GM18526 (cell line): ENCODE data around the gene SLC39A13.

Experiments
- POLR2A ChIP-seq: IDR thresholded peaks from 3 replicates; pipeline ENCODE4 v1.6.1; 2011; ENCODE audit not compliant: insufficient read length; ENCODE audit errors: extremely low read depth

Gene SLC39A13

DNA sequence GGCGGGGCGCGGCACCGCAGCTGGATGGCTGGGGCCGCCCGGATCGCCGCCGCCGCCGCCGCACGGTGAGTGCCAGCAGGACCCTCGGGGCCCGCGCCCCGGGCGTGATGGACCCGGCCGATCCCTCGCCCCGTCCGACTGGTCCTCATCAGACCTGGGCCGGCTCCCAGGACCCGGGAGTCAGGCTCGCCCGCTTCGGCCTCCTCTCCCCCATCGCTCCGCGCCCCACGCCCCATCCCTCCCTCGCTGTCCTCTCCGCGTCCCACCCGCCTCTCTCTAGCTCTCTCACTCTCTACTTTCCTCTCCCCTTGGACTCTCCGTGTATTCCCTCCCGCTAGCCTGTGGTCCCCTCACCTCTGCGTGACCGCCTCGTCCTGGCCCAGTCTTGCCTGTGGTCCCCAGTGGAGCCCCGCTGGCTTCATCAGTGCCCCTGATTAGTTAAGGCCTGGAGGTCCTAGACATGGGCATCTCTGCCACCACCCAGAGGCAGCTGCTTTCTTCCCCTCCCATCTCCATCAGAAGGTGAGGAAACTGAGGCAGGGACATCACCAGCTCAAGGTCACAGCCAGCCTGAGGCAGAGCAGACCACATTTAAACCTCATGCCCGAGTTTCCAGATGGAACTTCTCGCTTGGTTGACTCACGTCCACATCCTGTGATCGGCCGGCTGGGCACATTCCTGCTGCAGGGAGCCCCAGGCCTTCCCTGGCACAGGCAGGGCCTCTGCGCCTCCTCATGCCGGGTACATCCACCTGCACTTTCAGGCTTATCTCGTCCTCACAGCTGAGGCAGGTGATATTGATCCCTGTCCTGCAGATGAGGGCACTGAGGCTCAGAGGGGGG is 429 bp downstream of the SLC39A13 start:
- TF ChIP-seq POLR2A: no peak

DNA sequence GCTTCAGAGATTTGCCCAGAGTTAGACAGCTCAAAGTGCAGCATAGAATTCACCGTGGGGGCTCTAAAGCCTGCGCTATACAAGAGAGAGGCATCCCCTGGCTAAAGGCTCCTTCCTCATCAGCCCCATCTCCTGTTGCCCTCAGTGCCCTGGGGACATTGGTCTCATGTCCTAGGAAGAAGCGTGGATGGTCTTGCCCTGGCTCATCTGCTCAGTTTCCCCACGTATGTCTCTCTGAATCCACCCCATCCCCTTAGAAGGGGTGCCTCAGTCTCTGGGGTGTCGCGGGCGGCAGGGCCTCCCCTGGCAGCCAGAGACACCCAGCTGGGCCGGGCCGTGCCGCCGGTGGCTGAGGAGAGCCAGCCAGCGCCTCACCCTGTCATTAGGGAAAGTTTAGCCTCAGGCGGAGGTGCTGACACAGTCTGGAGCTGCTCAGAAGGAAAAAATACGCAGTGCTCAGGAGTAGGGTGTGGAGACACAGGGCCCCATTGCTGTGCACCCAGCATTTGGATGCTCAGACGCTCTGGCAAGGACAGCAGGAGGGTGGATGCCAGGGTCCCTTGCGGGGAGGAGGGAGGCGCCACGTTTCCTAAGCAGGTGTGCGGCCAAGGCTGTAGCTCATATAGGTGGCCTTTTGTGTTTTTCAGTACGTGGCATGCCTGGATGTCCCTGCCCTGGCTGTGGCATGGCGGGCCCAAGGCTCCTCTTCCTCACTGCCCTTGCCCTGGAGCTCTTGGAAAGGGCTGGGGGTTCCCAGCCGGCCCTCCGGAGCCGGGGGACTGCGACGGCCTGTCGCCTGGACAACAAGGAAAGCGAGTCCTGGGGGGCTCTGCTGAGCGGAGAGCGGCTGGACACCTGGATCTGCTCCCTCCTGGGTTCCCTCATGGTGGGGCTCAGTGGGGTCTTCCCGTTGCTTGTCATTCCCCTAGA is 1.3 kb downstream of the SLC39A13 start:
- no peak for TF ChIP-seq POLR2A

DNA sequence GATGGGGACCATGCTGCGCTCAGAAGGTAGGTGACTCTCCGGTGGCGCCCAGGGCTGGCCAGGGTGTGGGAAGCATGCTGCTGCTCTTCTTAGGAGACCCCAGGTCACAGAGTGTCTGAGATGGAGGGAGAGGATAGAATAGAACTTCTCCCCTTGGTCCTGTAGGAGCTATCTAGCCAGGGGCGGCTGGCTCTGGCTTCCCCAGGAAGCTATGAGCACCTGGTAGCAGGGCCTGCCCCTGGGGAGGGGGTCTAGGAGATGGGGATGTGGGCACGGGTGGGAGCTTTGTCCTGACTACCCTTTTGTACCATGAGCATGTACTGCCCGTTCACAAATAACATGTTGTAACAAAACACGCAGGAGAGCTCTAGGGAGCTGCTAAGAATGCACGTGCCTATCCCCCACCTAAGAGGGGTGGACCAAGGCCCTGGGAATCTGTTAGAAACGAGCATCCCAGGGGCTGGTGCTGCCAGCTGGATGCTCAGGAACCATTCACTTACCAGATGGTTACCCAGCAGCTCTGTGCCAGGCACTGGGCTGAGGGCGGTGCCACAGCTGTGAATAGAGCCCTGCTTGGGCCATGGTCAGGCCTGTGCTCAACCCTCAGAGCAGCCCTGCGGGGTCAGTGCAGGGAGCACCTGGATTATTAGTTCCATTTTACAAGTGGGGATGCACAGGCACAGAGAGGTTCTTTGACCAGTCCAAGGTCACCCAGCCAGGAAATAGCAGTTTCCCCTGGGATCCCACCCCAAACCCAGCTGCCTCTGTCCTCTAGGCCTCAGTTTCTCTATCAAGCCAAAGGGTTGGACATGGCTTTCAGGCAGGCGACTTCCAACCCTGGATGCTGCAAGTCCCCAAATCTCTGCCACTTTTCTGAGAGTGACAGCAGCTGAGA is 2.2 kb downstream of the SLC39A13 start:
- no peak for TF ChIP-seq POLR2A

DNA sequence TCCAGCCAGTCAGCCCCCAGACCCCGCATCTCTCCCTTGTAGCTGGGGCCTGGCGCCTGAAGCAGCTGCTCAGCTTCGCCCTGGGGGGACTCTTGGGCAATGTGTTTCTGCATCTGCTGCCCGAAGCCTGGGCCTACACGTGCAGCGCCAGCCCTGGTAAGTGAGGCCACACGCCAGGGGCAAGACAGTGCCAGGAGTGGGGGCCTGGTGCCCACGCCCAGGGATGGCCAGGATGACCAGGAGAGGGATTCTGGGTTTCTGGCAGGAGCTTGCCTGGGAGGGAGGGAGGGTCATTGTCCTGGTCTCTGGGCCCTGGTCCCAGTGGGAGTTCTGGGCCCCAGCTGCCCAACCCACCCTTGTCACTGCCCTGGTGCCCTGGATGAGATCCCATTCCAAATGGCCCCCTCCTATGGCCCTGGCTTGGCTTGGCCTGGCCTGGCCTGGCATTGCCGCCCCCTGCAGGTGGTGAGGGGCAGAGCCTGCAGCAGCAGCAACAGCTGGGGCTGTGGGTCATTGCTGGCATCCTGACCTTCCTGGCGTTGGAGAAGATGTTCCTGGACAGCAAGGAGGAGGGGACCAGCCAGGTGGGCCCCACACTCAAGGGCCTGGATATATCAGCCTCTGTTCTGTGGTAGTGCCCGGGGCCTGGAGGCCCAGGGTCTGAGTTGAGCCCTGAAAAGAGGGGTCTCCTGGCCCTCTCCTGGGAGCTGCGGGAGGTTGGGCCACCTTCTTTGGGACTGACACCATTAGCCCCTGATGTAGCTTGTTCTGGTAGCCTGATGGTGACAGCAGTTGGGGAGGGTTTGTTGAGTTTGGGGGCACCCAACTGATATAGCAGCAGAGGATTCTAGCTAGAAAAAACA is 3.7 kb downstream of the SLC39A13 start:
- no peak for TF ChIP-seq POLR2A

DNA sequence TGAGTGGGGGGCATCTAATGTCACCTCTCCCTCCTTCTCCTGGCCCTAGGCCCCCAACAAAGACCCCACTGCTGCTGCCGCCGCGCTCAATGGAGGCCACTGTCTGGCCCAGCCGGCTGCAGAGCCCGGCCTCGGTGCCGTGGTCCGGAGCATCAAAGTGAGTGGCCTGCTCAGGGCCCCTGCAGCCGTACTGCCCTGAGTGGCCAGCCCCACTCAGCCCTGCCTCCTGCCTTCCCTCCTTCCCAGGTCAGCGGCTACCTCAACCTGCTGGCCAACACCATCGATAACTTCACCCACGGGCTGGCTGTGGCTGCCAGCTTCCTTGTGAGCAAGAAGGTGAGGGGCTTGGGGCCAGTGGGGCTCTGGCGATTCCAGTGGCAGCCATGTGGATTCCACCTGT is 5.0 kb downstream of the SLC39A13 start:
- TF ChIP-seq POLR2A: no peak

DNA sequence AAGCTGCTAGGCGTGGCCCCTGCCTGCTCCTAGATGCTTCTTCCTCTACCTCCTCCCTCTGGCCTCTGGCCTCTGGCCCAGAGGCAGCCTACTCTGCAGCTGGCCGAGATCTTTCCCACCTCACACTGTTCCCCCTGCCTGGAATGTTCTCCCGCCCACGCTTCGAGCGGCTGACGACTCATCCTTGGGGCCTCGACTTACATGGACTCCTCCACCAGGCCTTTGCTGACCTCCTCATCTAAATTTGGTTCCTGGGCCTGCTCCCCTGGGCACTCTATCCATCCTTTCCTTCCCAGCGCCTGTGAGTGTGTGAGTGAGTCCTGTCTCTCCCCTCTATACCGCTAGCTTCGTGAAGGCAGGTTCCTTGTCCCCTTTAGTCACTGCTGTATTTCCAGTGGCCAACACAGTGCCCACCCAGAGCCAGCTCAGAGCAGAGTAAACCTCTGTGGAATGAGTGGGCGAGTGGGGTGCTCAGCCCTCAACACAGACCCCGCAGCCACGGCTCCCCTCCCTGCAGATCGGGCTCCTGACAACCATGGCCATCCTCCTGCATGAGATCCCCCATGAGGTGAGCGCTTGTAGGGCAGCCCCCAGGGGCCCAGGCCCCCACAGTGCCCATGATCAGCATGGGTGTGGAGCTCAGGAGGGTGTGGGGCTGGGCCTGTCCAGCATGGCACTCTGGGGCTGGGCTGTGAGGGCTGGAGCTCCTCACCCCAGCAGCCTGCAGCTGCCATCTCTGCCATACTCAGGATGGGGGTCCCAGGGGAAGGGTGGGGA is 5.7 kb downstream of the SLC39A13 start:
- TF ChIP-seq POLR2A: no peak

DNA sequence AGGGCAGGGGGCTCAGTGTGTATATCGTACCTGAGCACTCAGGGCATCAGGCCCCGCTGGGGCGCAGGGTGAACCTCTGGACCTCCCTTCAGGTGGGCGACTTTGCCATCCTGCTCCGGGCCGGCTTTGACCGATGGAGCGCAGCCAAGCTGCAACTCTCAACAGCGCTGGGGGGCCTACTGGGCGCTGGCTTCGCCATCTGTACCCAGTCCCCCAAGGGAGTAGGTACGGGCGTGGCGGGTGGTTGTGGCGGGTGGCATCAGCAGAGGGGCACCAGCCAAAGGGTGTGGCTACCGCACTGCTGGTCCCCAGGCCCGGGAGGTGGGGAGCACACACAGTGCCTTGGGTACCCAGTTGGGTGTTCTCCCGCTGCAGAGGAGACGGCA is 6.3 kb downstream of the SLC39A13 start:
- no peak for TF ChIP-seq POLR2A

DNA sequence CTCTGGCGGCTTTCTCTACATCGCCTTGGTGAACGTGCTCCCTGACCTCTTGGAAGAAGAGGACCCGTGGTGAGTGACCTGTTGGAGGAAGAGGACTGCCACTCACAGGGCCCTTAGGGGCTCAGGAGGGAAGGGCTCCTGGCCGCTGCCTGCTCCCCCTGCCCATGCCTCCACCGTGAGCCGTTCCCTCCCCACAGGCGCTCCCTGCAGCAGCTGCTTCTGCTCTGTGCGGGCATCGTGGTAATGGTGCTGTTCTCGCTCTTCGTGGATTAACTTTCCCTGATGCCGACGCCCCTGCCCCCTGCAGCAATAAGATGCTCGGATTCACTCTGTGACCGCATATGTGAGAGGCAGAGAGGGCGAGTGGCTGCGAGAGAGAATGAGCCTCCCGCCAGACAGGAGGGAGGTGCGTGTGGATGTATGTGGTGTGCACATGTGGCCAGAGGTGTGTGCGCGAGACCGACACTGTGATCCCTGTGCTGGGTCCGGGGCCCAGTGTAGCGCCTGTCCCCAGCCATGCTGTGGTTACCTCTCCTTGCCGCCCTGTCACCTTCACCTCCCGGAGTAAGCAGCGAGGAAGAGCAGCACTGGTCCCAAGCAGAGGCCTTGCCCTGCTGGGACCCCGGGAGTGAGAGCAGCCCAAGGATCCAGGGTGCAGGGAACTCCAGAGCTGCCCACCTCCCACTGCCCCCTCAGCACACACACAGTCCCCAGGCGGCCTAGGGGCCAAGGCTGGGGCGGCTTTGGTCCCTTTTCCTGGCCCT is 6.9 kb downstream of the SLC39A13 start:
- TF ChIP-seq POLR2A: no peak

DNA sequence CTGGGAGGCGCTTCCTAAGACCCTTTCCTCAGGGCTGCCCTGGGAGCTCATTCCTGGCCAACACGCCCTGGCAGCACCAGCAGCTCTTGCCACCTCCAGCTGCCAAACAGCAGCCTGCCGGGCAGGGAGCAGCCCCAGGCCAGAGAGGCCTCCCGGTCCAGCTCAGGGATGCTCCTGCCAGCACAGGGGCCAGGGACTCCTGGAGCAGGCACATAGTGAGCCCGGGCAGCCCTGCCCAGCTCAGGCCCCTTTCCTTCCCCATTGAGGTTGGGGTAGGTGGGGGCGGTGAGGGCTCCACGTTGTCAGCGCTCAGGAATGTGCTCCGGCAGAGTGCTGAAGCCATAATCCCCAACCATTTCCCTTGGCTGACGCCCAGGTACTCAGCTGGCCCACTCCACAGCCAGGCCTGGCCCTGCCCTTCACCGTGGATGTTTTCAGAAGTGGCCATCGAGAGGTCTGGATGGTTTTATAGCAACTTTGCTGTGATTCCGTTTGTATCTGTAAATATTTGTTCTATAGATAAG is 7.6 kb downstream of the SLC39A13 start:
- TF ChIP-seq POLR2A: no peak

DNA sequence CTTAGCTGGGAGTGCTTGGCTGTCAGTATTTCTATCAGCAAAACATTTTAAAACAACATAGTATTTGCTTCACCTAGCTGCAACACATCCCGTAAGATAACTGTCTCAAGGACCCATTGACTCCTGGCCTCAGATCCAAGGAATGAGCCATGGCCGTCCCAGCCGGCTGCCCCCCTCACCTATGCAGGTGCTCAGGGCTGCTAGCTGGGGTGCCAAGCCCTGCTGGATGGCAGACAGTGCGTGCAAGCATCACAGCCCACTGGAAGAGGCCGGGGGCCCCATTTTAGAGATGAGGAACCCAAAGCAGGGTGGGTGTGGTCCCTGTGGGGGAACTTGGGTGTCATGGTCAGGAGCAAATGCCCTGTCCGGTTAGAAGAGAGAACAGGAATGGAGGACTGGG is 9.3 kb downstream of the SLC39A13 start:
- no peak for TF ChIP-seq POLR2A

DNA sequence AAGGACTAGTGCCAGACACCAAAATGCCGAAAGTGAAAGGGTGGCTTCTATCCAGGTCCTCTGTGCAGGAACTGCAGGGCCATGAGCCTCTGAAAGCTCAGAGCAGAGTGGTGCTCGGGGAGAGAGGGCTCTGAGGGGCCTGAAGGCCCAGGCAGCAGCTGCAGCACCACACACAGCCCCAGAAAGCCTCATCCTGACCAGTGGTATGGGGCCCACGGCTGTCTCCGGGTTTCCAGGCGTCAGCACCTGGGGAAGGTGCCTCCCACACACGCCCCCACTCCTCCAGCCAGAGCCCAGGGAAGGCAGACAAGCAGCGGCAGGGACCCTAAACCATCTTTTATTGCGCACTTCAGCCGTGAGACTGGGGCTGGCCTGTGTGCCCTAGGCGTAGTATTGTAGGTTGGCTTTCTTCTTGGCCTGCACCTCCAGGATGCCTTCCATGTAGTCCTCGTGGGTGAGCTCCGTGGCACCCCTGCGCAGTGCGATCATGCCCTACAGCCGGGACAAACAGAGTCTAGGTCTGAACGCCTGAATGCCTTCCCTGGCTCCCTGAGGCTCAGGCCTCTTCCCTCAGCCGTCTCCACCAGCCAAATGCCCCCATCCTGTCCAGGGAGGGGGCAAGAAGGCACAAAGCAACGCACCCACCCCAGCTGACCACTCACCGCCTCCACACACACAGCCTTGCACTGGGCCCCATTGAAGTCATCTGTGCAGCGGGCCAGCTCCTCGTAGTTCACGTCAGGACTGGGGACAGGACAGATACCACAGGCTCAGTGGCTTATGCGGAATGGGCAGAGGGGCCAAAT is 10.3 kb downstream of the SLC39A13 start:
- TF ChIP-seq POLR2A: no peak

DNA sequence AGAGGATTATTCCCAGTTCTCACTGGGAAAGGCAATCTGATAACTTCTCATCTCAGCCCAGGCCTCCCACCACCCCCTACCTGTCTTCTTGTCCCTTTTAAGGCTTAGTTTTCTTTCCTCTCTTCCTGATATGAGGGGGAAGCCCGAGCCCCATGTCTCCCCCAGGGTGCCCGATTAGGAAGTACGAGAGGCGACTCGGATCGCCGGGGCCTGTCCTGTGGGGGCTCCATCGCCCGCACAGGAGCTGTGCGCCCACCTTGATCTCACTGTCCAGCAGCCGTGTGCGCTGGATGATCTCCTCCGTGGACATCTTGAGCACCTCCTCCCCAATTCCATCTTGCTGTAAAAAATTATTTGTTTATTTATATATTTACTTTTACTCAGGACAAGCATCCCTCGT is 17.2 kb downstream of the SLC39A13 start:
- no peak for TF ChIP-seq POLR2A
